ENCODE results near the gene MYOM1. TPM values are rescaled to one million over a fixed set of nuclear protein-coding genes. Genes with fewer than 3 reads are reported as not detected.

Gene MYOM1
- total RNA-seq, 1 donor from 2014 or later: 0.49 TPM

- no peak for TF ChIP-seq CTCF (IDR thresholded peaks at IDR 0.05; ENCODE audit: unreplicated experiment)
- Mint-ChIP-seq H3K4me1 (ENCODE audit: unreplicated experiment) (peaks cover 47% of the 10 kb centered on the region), H3K36me3 (ENCODE audit: low read depth, unreplicated experiment) (peaks cover 41% of the 10 kb centered on the region), H3K9me3 (ENCODE audit: unreplicated experiment) (no peaks in the 10 kb centered on the region), H3K27me3 (ENCODE audit: unreplicated experiment) (peaks cover 2% of the 10 kb centered on the region), H3K4me3 (ENCODE audit: unreplicated experiment) (peak overlapping the region; percentile 28), H3K27ac (ENCODE audit: unreplicated experiment) (no peak overlapping the region)
- DNase-seq (ENCODE audit: low spot score): no peak
Measured at GRCh38 chr18:3255611-3256165, 35.9 kb upstream of the MYOM1 start.

- no peak for DNase-seq (ENCODE audit: low spot score)
- H3K4me1 Mint-ChIP-seq (ENCODE audit: unreplicated experiment): peaks cover 50% of the 10 kb centered on the region
- TF ChIP-seq CTCF (IDR thresholded peaks at IDR 0.05; ENCODE audit: unreplicated experiment): no peak
- no peak overlapping the region for H3K27ac Mint-ChIP-seq (ENCODE audit: unreplicated experiment)
- peaks cover 41% of the 10 kb centered on the region for H3K36me3 Mint-ChIP-seq (ENCODE audit: low read depth, unreplicated experiment)
- H3K27me3 Mint-ChIP-seq (ENCODE audit: unreplicated experiment): peaks cover 2% of the 10 kb centered on the region
- no peaks in the 10 kb centered on the region for H3K9me3 Mint-ChIP-seq (ENCODE audit: unreplicated experiment)
- no peak overlapping the region for H3K4me3 Mint-ChIP-seq (ENCODE audit: unreplicated experiment)
Measured at GRCh38 chr18:3254725-3255124, 35.0 kb upstream of the MYOM1 start.

- Mint-ChIP-seq H3K27me3 (ENCODE audit: unreplicated experiment) (no peaks in the 10 kb centered on the region), H3K9me3 (ENCODE audit: unreplicated experiment) (no peaks in the 10 kb centered on the region), H3K27ac (ENCODE audit: unreplicated experiment) (no peak overlapping the region), H3K36me3 (ENCODE audit: low read depth, unreplicated experiment) (peaks cover 44% of the 10 kb centered on the region), H3K4me1 (ENCODE audit: unreplicated experiment) (peaks cover 49% of the 10 kb centered on the region), H3K4me3 (ENCODE audit: unreplicated experiment) (no peak overlapping the region)
- no peak for DNase-seq (ENCODE audit: low spot score)
- TF ChIP-seq CTCF (IDR thresholded peaks at IDR 0.05; ENCODE audit: unreplicated experiment): no peak
Measured at GRCh38 chr18:3252843-3253242, 33.1 kb upstream of the MYOM1 start.

- H3K9me3 Mint-ChIP-seq (ENCODE audit: unreplicated experiment): no peaks in the 10 kb centered on the region
- peaks cover 5% of the 10 kb centered on the region for H3K27me3 Mint-ChIP-seq (ENCODE audit: unreplicated experiment)
- H3K36me3 Mint-ChIP-seq (ENCODE audit: low read depth, unreplicated experiment): peaks cover 36% of the 10 kb centered on the region
- H3K27ac Mint-ChIP-seq (ENCODE audit: unreplicated experiment): no peak overlapping the region
- DNase-seq (ENCODE audit: low spot score): no peak
- H3K4me3 Mint-ChIP-seq (ENCODE audit: unreplicated experiment): peak overlapping the region; percentile 59
- no peak for TF ChIP-seq CTCF (IDR thresholded peaks at IDR 0.05; ENCODE audit: unreplicated experiment)
- peaks cover 43% of the 10 kb centered on the region for H3K4me1 Mint-ChIP-seq (ENCODE audit: unreplicated experiment)
Measured at GRCh38 chr18:3251963-3252277, 32.2 kb upstream of the MYOM1 start.

GRCh38 chr18:3251249-3251962, 31.6 kb upstream of the MYOM1 start:
- peaks cover 32% of the 10 kb centered on the region for H3K36me3 Mint-ChIP-seq (ENCODE audit: low read depth, unreplicated experiment)
- H3K27ac Mint-ChIP-seq (ENCODE audit: unreplicated experiment): no peak overlapping the region
- H3K27me3 Mint-ChIP-seq (ENCODE audit: unreplicated experiment): peaks cover 10% of the 10 kb centered on the region
- DNase-seq (ENCODE audit: low spot score): no peak
- no peaks in the 10 kb centered on the region for H3K9me3 Mint-ChIP-seq (ENCODE audit: unreplicated experiment)
- no peak for TF ChIP-seq CTCF (IDR thresholded peaks at IDR 0.05; ENCODE audit: unreplicated experiment)
- H3K4me3 Mint-ChIP-seq (ENCODE audit: unreplicated experiment): no peak overlapping the region
- H3K4me1 Mint-ChIP-seq (ENCODE audit: unreplicated experiment): peaks cover 44% of the 10 kb centered on the region

All from endothelial cell (in vitro differentiated cells).